ENCODE data around the gene KLHL13. TPM values are rescaled to one million over a fixed set of nuclear protein-coding genes. Genes with fewer than 3 reads are reported as not detected.
"Not testable (repeated sequence)": the region's sequence is repeated elsewhere in the genome, so short reads cannot be mapped to it uniquely, and the experiment has no call there.

Gene KLHL13
- total RNA-seq, 1 experiment from 2014 or later: 0.82 TPM

- Histone ChIP-seq H3K27ac (ENCODE audit: low read length) (no peak overlapping the region), H3K27me3 (ENCODE audit: control insufficient read depth, insufficient read depth, low read length) (peaks cover 4% of the 10 kb centered on the region; the same call in 1 of the 2 replicates), H3K36me3 (ENCODE audit: control insufficient read depth, insufficient read depth, low read length) (no peaks in the 10 kb centered on the region), H3K9me3 (ENCODE audit: control insufficient read depth, insufficient read depth, low read depth, low read length) (no peaks in the 10 kb centered on the region), H3K4me1 (ENCODE audit: control insufficient read depth, insufficient read depth, low read length) (no peaks in the 10 kb centered on the region), H3K4me3 (ENCODE audit: low read depth in 2 of 2, low read length in 2 of 2) (no peak overlapping the region)
- DNase-seq (ENCODE audit: low read depth, low spot score): no peak
- TF ChIP-seq CTCF (IDR thresholded peaks at IDR 0.05): no peak
- ChIA-PET POLR2A (no interaction called here), CTCF (no interaction called here)
- no peak for ATAC-seq
- no TSS peak for BruUV-seq (replicated peaks)
- intact Hi-C loops (cut with micrococcal nuclease; ENCODE audit: unreplicated experiment) (no loop called here), in situ Hi-C loops (cut with HindIII; ENCODE audit: low pct_unique_long_range_greater_than_20kb, low sequenced_read_pairs) (no loop called here)
These were observed 32.1 kb upstream of the KLHL13 start for GRCh38 chrX:118148737-118149136.

- intact Hi-C loops (cut with micrococcal nuclease; ENCODE audit: unreplicated experiment); H3K4me3 ChIP-seq (ENCODE audit: low read depth in 2 of 2, low read length in 2 of 2); BruUV-seq (replicated peaks); CTCF ChIA-PET; H3K4me1 ChIP-seq (ENCODE audit: control insufficient read depth, insufficient read depth, low read length); in situ Hi-C loops (cut with HindIII; ENCODE audit: low pct_unique_long_range_greater_than_20kb, low sequenced_read_pairs); H3K9me3 ChIP-seq (ENCODE audit: control insufficient read depth, insufficient read depth, low read depth, low read length); DNase-seq (ENCODE audit: low read depth, low spot score); H3K27ac ChIP-seq (ENCODE audit: low read length); H3K36me3 ChIP-seq (ENCODE audit: control insufficient read depth, insufficient read depth, low read length); POLR2A ChIA-PET; H3K27me3 ChIP-seq (ENCODE audit: control insufficient read depth, insufficient read depth, low read length); ATAC-seq: not testable (repeated sequence)
These were observed 31.2 kb upstream of the KLHL13 start for GRCh38 chrX:118147771-118148170.

GRCh38 chrX:118143578-118143977 lies 27.0 kb upstream of the KLHL13 start:
- in situ Hi-C loops (cut with HindIII; ENCODE audit: low pct_unique_long_range_greater_than_20kb, low sequenced_read_pairs): no loop called here

More at GRCh38 chrX:118143578-118143977, 27.0 kb upstream of the KLHL13 start:
- TF ChIP-seq POLR2AphosphoS5 (IDR thresholded peaks at IDR 0.05; ENCODE audit: low read depth, low read length): no peak
- TF ChIP-seq SIN3A (IDR thresholded peaks at IDR 0.05; ENCODE audit: borderline replicate concordance, insufficient read depth, low read depth, low read length): no peak
- TF ChIP-seq TCF7L2 (IDR thresholded peaks at IDR 0.05; ENCODE audit: low read depth, low read length): no peak
- TF ChIP-seq CTCF (IDR thresholded peaks at IDR 0.05): no peak
- no peak for TF ChIP-seq REST (IDR thresholded peaks at IDR 0.05; ENCODE audit: insufficient read depth in 1 of 2, low read depth in 2 of 2, low read length in 1 of 2)
- no peaks in the 10 kb centered on the region for H3K4me1 ChIP-seq (ENCODE audit: control insufficient read depth, insufficient read depth, low read length)
- DNase-seq (ENCODE audit: low read depth, low spot score): no peak
- H3K27me3 ChIP-seq (ENCODE audit: control insufficient read depth, insufficient read depth, low read length): peaks cover 4% of the 10 kb centered on the region; the same call in 1 of the 2 replicates
- POLR2A ChIA-PET: no interaction called here
- intact Hi-C loops (cut with micrococcal nuclease; ENCODE audit: unreplicated experiment): no loop called here
- H3K9me3 ChIP-seq (ENCODE audit: control insufficient read depth, insufficient read depth, low read depth, low read length): no peaks in the 10 kb centered on the region
- CTCF ChIA-PET: no interaction called here
- no peaks in the 10 kb centered on the region for H3K36me3 ChIP-seq (ENCODE audit: control insufficient read depth, insufficient read depth, low read length)
- no peak overlapping the region for H3K27ac ChIP-seq (ENCODE audit: low read length)
- ATAC-seq: no peak
- no peak overlapping the region for H3K4me3 ChIP-seq (ENCODE audit: low read depth in 2 of 2, low read length in 2 of 2)
- no TSS peak for BruUV-seq (replicated peaks)
